OCI-LY7 (cell line): ENCODE results near the gene CRTC1. TPM values are rescaled to one million over a fixed set of nuclear protein-coding genes. Genes with fewer than 3 reads are reported as not detected.

ENCODE experiments used
- BruUV-seq: library from RNA; stranded (reverse); fragments of 400-500 nt; replicated peaks from 2 replicates; lab custom pipeline; 2021; lab: Mats Ljungman, UMichigan
- CTCF ChIA-PET: fragments of 300-600 bp; sonication (Branson Sonifier 250); formaldehyde crosslinking; loops from one replicate; lab custom pipeline; 2022; ENCODE audit warnings: antibody characterized with exemption; ENCODE audit not compliant: unreplicated experiment; lab: Charles Lee
- POLR2A ChIA-PET: fragments of 300-600 bp; sonication (Branson Sonifier 250); formaldehyde crosslinking; loops from one replicate; lab custom pipeline; 2022; ENCODE audit warnings: antibody characterized with exemption; lab: Charles Lee
- DNase-seq: peaks from one replicate; pipeline ENCODE4 v3.0.0-alpha.2; 2015; ENCODE audit warnings: low spot score
- H2AFZ ChIP-seq: fragments of 200-600 bp; sonication (generic), shearing (Covaris generic); 2 replicates; pipeline ENCODE4 v1.6.1; 2014; ENCODE audit warnings: mild to moderate bottlenecking, antibody characterized with exemption, low read length, moderate library complexity
- H3K27ac ChIP-seq: fragments of 200-600 bp; sonication (generic); 2 replicates; pipeline ENCODE4 v1.5.1; 2014; ENCODE audit warnings: mixed run types, low read depth, mild to moderate bottlenecking, moderate library complexity, low read length, inconsistent platforms; ENCODE audit not compliant: poor library complexity, severe bottlenecking
- H3K36me3 ChIP-seq: fragments of 200-600 bp; sonication (generic); 2 replicates; pipeline ENCODE4 v1.6.1; 2014; ENCODE audit warnings: mild to moderate bottlenecking, antibody characterized with exemption, low read length, moderate library complexity, mixed read lengths; ENCODE audit not compliant: insufficient read depth
- H3K4me1 ChIP-seq: fragments of 200-600 bp; sonication (generic); 2 replicates; pipeline ENCODE4 v1.5.1; 2014; ENCODE audit warnings: mild to moderate bottlenecking, low read length; ENCODE audit not compliant: insufficient read depth, poor library complexity, severe bottlenecking
- H3K4me2 ChIP-seq: fragments of 200-600 bp; sonication (generic); 2 replicates; pipeline ENCODE4 v1.6.1; 2014; ENCODE audit warnings: mild to moderate bottlenecking, low read length
- H3K4me3 ChIP-seq: fragments of 200-600 bp; sonication (generic); 2 replicates; pipeline ENCODE4 v1.5.1; 2014; ENCODE audit warnings: mild to moderate bottlenecking, low read depth, low read length; ENCODE audit not compliant: poor library complexity, severe bottlenecking
- H3K79me2 ChIP-seq: fragments of 200-600 bp; sonication (generic); 2 replicates; pipeline ENCODE4 v1.6.1; 2016; ENCODE audit warnings: low read depth, mild to moderate bottlenecking, low read length, moderate library complexity, mixed read lengths; ENCODE audit not compliant: insufficient read depth
- H3K9me2 ChIP-seq: fragments of 200-600 bp; sonication (generic); 2 replicates; pipeline ENCODE4 v1.6.1; 2016; ENCODE audit warnings: mild to moderate bottlenecking, low read length, mixed read lengths; ENCODE audit not compliant: insufficient read depth
- H3K9me3 ChIP-seq: fragments of 200-600 bp; sonication (generic); 2 replicates; pipeline ENCODE4 v1.6.1; 2014; ENCODE audit warnings: mild to moderate bottlenecking, mixed run types, low read length, mixed read lengths
- H4K20me1 ChIP-seq: fragments of 200-600 bp; sonication (generic); 2 replicates; pipeline ENCODE4 v1.6.1; 2014; ENCODE audit warnings: mild to moderate bottlenecking, antibody characterized with exemption, low read length, moderate library complexity, mixed read lengths; ENCODE audit not compliant: insufficient read depth
- CTCF ChIP-seq: fragments of 200-600 bp; sonication (generic); conservative IDR thresholded peaks from 2 replicates; pipeline ENCODE4 v1.5.1; 2014; ENCODE audit warnings: mild to moderate bottlenecking, antibody characterized with exemption, low read length, moderate library complexity, mixed read lengths
- EZH2phosphoT487 ChIP-seq: fragments of 200-600 bp; sonication (generic); IDR thresholded peaks from 2 replicates; pipeline ENCODE4 v1.6.1; 2018; ENCODE audit warnings: low read depth, borderline replicate concordance, mild to moderate bottlenecking, mixed run types, antibody characterized with exemption, low read length, moderate library complexity, mixed read lengths
- intact Hi-C: fragments of 100-400 bp; cut with micrococcal nuclease; formaldehyde crosslinking; loops from one replicate; pipeline ENCODE4 v1.10.0; 2022; ENCODE audit not compliant: unreplicated experiment
- total RNA-seq, 2 experiments: library from RNA; depleted of rRNA in 1 of 2; stranded (reverse); fragments of >200 nt in 1 of 2; shearing (Covaris generic) in 1 of 2; gene quantifications; 2 replicates each; pipeline ENCODE4 v1.2.3, GENCODE V29; 2014 to 2022

CRTC1 gene
- total RNA-seq, 2 experiments from 2014 or later: 4.1 to 10.3 TPM

GRCh38 chr19:18654469-18654868 is 29.0 kb upstream of the CRTC1 start:
- DNase-seq: no peak
- Histone ChIP-seq H3K36me3 (no peaks in the 10 kb centered on the region), H3K4me3 (no peak overlapping the region), H3K4me1 (no peaks in the 10 kb centered on the region), H3K9me2 (no peaks in the 10 kb centered on the region), H3K4me2 (no peak overlapping the region), H3K79me2 (no peaks in the 10 kb centered on the region), H3K9me3 (no peaks in the 10 kb centered on the region), H2AFZ (no peak overlapping the region), H3K27ac (no peak overlapping the region), H4K20me1 (no peaks in the 10 kb centered on the region)
- CTCF ChIA-PET: interaction anchor here (1.0 kb wide), 1 partner anchor 19 kb away, joined by 4 read pairs; no protein-coding TSS in a partner anchor
- TF ChIP-seq CTCF (no peak), EZH2phosphoT487 (no peak)
- POLR2A ChIA-PET: no interaction called here
- no TSS peak for BruUV-seq
- intact Hi-C loops: no loop called here

GRCh38 chr19:18655173-18655844 is 28.2 kb upstream of the CRTC1 start:
- no peak for TF ChIP-seq CTCF
- TF ChIP-seq EZH2phosphoT487: no peak
- Histone ChIP-seq H3K79me2 (no peaks in the 10 kb centered on the region), H3K4me2 (no peak overlapping the region), H3K4me1 (no peaks in the 10 kb centered on the region), H3K4me3 (no peak overlapping the region), H3K9me3 (no peaks in the 10 kb centered on the region), H4K20me1 (no peaks in the 10 kb centered on the region), H2AFZ (no peak overlapping the region), H3K36me3 (no peaks in the 10 kb centered on the region), H3K9me2 (no peaks in the 10 kb centered on the region), H3K27ac (no peak overlapping the region)
- no peak for DNase-seq
- POLR2A ChIA-PET: no interaction called here
- intact Hi-C loops: no loop called here
- no TSS peak for BruUV-seq
- CTCF ChIA-PET: interaction anchor here (1.0 kb wide), 1 partner anchor 20 kb away, joined by 4 read pairs; no protein-coding TSS in a partner anchor
